ENCODE data around the gene MUC15. TPM values are rescaled to one million over a fixed set of nuclear protein-coding genes. Genes with fewer than 3 reads are reported as not detected.

The MUC15 gene
- total and polyA plus RNA-seq, 10 of the 15 experiments (the other 5 are each of a cell fraction or from before 2014, with no cell fraction given) = 0.03 to 0.86 (median 0.09) TPM; not detected in 6

DNA sequence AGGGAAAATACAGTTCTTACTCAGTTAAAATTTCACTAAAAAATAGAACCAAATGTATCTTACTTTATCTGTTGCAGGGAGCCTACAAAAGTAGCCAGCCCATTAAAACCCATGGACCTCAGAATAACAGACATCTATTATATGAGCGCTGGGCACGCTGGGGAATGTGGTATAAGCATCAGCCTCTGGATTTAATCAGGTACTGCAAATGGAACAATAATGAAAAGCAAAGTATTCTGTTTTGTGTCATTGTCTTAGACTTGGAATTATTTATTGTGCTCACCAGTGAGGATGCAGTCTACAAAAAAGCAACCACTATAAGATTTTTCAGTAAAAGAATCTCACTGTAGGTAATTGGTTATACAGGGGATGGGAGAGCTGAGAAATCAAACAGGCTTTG is 30.2 kb downstream of the MUC15 start:
- BruUV-seq (replicated peaks) = no TSS peak
- Histone ChIP-seq H3K4me2 (ENCODE audit: control insufficient read depth, insufficient read depth) (no peak overlapping the region), H3K9me3 (replicated peaks; ENCODE audit: control insufficient read depth, insufficient read depth, low read length) (no peaks in the 10 kb centered on the region), H3K9ac (ENCODE audit: control insufficient read depth, insufficient read depth, low read length) (no peak overlapping the region), H3K79me2 (ENCODE audit: control insufficient read depth, insufficient read depth, low read length) (no peaks in the 10 kb centered on the region), H3K27ac (ENCODE audit: control insufficient read depth, insufficient read depth) (no peak overlapping the region), H2AFZ (ENCODE audit: control insufficient read depth, low read depth, low read length) (no peak overlapping the region), H3K36me3 (ENCODE audit: control insufficient read depth in 2 of 2, insufficient read depth in 2 of 2, low read length in 1 of 2) (no peaks in the 10 kb centered on the region), H3K4me3 (no peak overlapping the region), H3K27me3 (replicated peaks in 1 of 2; ENCODE audit: control insufficient read depth in 2 of 2, insufficient read depth in 2 of 2, low read length in 1 of 2) (no peaks in the 10 kb centered on the region), H3K4me1 (ENCODE audit: control insufficient read depth, insufficient read depth, low read length) (no peaks in the 10 kb centered on the region), H4K20me1 (ENCODE audit: control insufficient read depth, insufficient read depth) (no peaks in the 10 kb centered on the region)
- 59% methylated on average over 2 of the region's 2 CpGs for WGBS (ENCODE audit: insufficient coverage, insufficient replicate concordance, low lambda C conversion rate, missing lambda C conversion rate)
- DNase-seq (ENCODE audit: low read depth, low spot score) = no peak
- ChIA-PET CTCF (interaction anchor here (1.1 kb wide), 1 partner anchor 17 kb away, joined by 3 read pairs; no protein-coding TSS in a partner anchor), POLR2A (no interaction called here), RAD21 (ENCODE audit: unreplicated experiment) (no interaction called here), SMC1A (ENCODE audit: uncharacterized antibody, unreplicated experiment) (interaction anchor here (0.6 to 1.2 kb wide), 4 partner anchors 9 to 152 kb away, joined by 3 to 4 read pairs (median 3); no protein-coding TSS in a partner anchor)
- no peak for ATAC-seq
- intact Hi-C loops (cut with micrococcal nuclease; ENCODE audit: unreplicated experiment) (no loop called here), in situ Hi-C loops (cut with MboI) (no loop called here)
- FAIRE-seq = no peak
- no peak for TF ChIP-seq YBX1 (IDR thresholded peaks at IDR 0.05)
- TF ChIP-seq, protein P1, sequence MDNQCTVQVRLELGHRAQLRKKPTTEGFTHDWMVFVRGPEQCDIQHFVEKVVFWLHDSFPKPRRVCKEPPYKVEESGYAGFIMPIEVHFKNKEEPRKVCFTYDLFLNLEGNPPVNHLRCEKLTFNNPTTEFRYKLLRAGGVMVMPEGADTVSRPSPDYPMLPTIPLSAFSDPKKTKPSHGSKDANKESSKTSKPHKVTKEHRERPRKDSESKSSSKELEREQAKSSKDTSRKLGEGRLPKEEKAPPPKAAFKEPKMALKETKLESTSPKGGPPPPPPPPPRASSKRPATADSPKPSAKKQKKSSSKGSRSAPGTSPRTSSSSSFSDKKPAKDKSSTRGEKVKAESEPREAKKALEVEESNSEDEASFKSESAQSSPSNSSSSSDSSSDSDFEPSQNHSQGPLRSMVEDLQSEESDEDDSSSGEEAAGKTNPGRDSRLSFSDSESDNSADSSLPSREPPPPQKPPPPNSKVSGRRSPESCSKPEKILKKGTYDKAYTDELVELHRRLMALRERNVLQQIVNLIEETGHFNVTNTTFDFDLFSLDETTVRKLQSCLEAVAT (IDR thresholded peaks at IDR 0.05) = no peak

DNA sequence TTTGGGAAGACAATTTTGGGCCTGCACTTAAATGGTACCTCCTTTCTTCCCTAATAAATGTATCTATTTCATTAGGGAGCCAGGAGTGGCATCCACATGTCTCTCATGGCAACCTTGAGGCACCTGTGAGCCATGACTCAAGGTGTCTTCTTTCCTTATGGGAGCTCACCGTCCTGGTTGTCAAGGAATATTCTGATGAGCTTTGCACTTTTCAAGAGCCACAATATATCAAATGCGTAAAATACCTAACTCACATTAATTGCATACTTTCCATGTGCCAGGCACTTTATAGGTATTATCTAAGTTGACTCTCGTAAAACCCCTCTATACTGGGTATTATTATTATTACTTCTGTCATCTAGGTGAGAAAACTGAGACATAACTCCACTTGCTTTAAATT is 32.5 kb downstream of the MUC15 start:
- Histone ChIP-seq H3K36me3 (ENCODE audit: control insufficient read depth in 2 of 2, insufficient read depth in 2 of 2, low read length in 1 of 2) (no peaks in the 10 kb centered on the region), H2AFZ (ENCODE audit: control insufficient read depth, low read depth, low read length) (no peak overlapping the region), H3K9ac (ENCODE audit: control insufficient read depth, insufficient read depth, low read length) (no peak overlapping the region), H3K4me3 (no peak overlapping the region), H4K20me1 (ENCODE audit: control insufficient read depth, insufficient read depth) (no peaks in the 10 kb centered on the region), H3K27ac (ENCODE audit: control insufficient read depth, insufficient read depth) (no peak overlapping the region), H3K9me3 (replicated peaks; ENCODE audit: control insufficient read depth, insufficient read depth, low read length) (no peaks in the 10 kb centered on the region), H3K27me3 (replicated peaks in 1 of 2; ENCODE audit: control insufficient read depth in 2 of 2, insufficient read depth in 2 of 2, low read length in 1 of 2) (no peaks in the 10 kb centered on the region), H3K79me2 (ENCODE audit: control insufficient read depth, insufficient read depth, low read length) (no peaks in the 10 kb centered on the region), H3K4me2 (ENCODE audit: control insufficient read depth, insufficient read depth) (no peak overlapping the region), H3K4me1 (ENCODE audit: control insufficient read depth, insufficient read depth, low read length) (no peaks in the 10 kb centered on the region)
- CTCF ChIA-PET = no interaction called here
- in situ Hi-C loops (cut with MboI) (no loop called here), intact Hi-C loops (cut with micrococcal nuclease; ENCODE audit: unreplicated experiment) (no loop called here)
- FAIRE-seq (no peak), ATAC-seq (no peak), DNase-seq (ENCODE audit: low read depth, low spot score) (no peak)
- TF ChIP-seq, protein P2, sequence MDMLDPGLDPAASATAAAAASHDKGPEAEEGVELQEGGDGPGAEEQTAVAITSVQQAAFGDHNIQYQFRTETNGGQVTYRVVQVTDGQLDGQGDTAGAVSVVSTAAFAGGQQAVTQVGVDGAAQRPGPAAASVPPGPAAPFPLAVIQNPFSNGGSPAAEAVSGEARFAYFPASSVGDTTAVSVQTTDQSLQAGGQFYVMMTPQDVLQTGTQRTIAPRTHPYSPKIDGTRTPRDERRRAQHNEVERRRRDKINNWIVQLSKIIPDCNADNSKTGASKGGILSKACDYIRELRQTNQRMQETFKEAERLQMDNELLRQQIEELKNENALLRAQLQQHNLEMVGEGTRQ (IDR thresholded peaks at IDR 0.05; ENCODE audit: borderline replicate concordance, low read depth, low read length) = no peak
- TF ChIP-seq, protein P3, sequence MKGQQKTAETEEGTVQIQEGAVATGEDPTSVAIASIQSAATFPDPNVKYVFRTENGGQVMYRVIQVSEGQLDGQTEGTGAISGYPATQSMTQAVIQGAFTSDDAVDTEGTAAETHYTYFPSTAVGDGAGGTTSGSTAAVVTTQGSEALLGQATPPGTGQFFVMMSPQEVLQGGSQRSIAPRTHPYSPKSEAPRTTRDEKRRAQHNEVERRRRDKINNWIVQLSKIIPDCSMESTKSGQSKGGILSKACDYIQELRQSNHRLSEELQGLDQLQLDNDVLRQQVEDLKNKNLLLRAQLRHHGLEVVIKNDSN (IDR thresholded peaks at IDR 0.05; ENCODE audit: borderline replicate concordance, extremely low read length, insufficient read depth, low read depth, low read length) = no peak
- TF ChIP-seq POLR2A (IDR thresholded peaks at IDR 0.05; ENCODE audit: low read depth, low read length) = no peak
- TF ChIP-seq HDAC6 (IDR thresholded peaks at IDR 0.05; ENCODE audit: unreplicated experiment) = no peak
- TF ChIP-seq, protein P4, sequence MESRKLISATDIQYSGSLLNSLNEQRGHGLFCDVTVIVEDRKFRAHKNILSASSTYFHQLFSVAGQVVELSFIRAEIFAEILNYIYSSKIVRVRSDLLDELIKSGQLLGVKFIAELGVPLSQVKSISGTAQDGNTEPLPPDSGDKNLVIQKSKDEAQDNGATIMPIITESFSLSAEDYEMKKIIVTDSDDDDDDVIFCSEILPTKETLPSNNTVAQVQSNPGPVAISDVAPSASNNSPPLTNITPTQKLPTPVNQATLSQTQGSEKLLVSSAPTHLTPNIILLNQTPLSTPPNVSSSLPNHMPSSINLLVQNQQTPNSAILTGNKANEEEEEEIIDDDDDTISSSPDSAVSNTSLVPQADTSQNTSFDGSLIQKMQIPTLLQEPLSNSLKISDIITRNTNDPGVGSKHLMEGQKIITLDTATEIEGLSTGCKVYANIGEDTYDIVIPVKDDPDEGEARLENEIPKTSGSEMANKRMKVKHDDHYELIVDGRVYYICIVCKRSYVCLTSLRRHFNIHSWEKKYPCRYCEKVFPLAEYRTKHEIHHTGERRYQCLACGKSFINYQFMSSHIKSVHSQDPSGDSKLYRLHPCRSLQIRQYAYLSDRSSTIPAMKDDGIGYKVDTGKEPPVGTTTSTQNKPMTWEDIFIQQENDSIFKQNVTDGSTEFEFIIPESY (IDR thresholded peaks at IDR 0.05) = no peak
- TF ChIP-seq SMAD1 (IDR thresholded peaks at IDR 0.05; ENCODE audit: low read depth, partially characterized antibody) = no peak
- RAD21 ChIA-PET (ENCODE audit: unreplicated experiment) = no interaction called here
- 41% methylated on average over 3 of the region's 3 CpGs for WGBS (ENCODE audit: insufficient coverage, insufficient replicate concordance, low lambda C conversion rate, missing lambda C conversion rate)
- SMC1A ChIA-PET (ENCODE audit: uncharacterized antibody, unreplicated experiment) = interaction anchor here (0.9 to 1.1 kb wide), 2 partner anchors 11 to 80 kb away, joined by 3 read pairs; no protein-coding TSS in a partner anchor
- no TSS peak for BruUV-seq (replicated peaks)
- POLR2A ChIA-PET = no interaction called here
